RPMI7951 (cell line): ENCODE results near the gene LRRC28. TPM values are rescaled to one million over a fixed set of nuclear protein-coding genes. Genes with fewer than 3 reads are reported as not detected.
"Not testable (repeated sequence)": the region's sequence is repeated elsewhere in the genome, so short reads cannot be mapped to it uniquely, and the experiment has no call there.

ENCODE experiments used
- DNase-seq: peaks from one replicate; pipeline ENCODE4 v3.0.0-alpha.2; 2012; ENCODE audit warnings: low read depth
- total RNA-seq: library from RNA; depleted of rRNA; stranded (reverse); fragments of >200 nt; shearing (Covaris generic); gene quantifications from 2 replicates; pipeline ENCODE4 v1.2.3, GENCODE V29; 2014; rRNA removed

Gene LRRC28
- 32.9 and 41.8 TPM in 2 replicates for total RNA-seq

- peak; percentile 99 for DNase-seq
Measured at GRCh38 chr15:99250857-99251841, at the start of gene LRRC28. Gene LRRC28, plus strand, starts transcription at chr15:99251481. Its CDS starts 4,477 bp downstream, at chr15:99255958.

DNA sequence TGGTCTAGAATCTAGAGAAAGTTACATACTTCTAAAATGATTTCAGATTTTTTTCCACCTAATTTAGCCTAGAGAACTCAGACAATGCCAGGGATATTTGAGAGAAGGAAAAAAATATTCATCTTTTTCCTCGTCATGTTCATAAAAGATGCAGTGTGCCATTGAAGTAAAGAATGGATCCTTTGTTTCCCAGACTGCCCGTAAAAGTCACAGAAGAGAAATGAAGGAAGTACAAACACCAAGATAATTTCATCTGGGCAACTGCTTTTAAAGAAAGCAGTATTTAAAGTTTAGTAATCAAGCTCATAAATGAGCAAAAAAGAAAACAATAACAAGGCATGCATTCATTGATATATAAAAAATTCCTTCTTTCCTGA is 49.1 kb upstream of the LRRC28 start:
- DNase-seq = peak; percentile 26

GRCh38 chr15:99207672-99208071 is 43.6 kb upstream of the LRRC28 start:
- no peak for DNase-seq

DNA sequence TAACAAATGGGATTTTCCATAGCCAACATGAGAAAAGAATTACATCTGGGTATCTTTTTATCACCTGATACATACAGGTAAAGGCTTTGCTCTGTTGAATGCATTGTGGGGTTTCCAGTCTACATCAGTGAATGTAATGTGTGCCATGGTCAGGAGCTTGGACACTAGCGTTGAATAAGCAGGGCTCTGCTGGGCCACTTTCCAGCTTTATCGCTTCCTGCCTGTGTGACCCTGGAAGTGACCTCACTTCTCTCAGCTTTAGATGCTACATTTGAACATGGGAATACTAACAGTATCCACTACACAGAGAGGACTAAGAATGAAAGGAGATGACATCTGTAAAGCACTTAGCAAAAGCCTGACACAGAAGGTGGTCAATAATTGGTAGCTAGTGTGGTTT is 42.0 kb upstream of the LRRC28 start:
- DNase-seq = no peak

DNA sequence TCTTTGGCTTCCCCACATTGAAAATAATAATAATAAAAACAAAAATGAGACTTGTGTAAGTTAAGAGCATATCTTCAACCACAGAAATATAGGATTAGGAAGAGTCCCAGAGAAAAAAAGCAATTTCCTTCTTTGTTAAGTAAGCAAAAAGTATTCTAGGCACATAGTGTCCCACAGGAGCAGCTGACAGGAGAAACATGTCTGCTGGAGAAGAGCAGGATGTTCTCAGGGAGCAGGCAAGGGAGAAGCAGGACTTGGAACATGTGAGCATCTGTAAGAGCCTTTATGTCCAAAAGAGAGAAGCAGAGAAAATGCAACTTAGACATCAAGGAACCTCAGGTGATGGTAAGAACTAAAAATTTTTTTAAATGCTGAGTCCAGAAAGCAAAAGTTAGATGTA is 40.9 kb upstream of the LRRC28 start:
- DNase-seq = no peak

- DNase-seq = peak; percentile 38
Measured at GRCh38 chr15:99211926-99212325, 39.4 kb upstream of the LRRC28 start.

DNA sequence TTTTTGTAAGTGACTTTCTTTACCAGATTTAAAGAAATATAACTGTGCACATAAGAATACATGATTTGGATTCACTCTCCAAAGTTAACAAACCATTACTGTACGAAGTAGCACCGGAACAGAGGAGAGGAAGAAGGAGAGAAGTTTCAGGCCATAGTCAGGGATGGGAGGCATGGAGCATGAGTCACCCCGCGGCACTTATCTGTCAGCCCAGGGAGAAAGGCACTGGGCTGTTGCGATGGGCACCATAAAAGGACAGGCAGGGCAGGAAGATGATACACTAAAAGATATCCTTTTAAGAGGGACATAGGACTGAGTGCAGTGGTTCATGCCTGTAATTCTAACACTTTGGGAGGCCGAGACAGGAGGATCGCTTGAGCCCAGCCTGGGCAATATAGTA is 38.9 kb upstream of the LRRC28 start:
- DNase-seq = peak; percentile 88

DNA sequence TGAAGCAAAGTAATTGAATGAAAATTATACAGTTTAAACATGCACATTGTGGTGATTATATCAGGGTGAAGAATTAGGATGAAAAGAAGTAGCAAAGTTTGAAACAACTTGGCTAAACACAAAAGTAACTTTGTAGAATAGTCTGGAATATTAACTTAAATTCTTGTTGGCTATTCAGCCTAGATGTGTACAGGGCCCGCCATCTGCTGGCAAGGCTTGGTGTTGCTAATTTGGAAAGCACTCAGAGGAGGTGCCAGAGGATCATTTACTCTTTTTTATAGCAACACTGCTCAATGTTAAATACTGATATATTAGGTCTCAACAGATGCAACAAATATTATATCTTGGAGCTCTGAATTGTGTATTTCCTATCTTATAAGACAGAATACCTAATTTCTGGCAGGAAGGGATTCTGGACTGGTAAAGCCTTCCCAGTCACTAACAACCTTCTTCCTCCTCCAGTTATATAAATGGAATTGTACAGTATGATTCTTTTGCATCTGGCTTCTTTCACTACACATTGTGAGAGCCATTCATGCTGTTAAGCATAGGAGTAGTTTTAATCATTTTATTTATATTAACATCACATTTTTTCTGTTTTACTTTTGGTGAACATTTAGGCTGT is 38.0 kb upstream of the LRRC28 start:
- peak; percentile 69 for DNase-seq

- DNase-seq = no peak
Measured at GRCh38 chr15:99224372-99225214, 26.7 kb upstream of the LRRC28 start.

- no peak for DNase-seq
Measured at GRCh38 chr15:99226802-99227201, 24.5 kb upstream of the LRRC28 start.

DNA sequence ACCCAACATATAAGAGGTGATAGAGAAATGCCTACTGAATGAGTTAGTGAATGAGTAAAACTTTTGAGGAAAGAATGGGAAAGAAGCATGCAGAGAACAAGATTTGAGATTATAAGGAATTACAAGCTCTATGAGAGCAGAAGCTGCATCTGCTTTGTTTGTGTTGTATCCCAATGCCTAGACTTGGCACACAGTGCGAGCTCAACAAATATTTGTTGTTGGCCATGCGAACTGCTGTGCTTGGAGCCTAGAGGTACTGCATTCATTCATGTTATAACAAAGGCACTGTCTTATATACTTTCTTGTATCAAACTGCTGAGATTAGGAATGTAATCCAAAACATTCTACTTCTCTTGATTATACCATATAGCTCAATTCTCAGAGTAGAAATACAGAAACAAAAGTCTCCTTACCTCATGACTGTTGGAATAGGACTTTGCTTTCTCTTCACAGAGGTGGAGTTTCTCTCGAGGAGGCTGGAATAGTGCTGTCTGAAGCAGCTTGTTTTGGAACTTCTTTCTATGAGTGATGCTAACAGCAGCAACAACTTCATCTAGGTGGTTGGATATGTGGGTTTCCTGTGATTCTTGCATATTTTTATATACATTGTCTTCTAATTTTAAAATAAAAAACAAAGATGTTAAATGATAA is 23.0 kb upstream of the LRRC28 start:
- DNase-seq = no peak

GRCh38 chr15:99230867-99231266 is 20.4 kb upstream of the LRRC28 start:
- DNase-seq = no peak

GRCh38 chr15:99232740-99233139 is 18.5 kb upstream of the LRRC28 start:
- DNase-seq = no peak

DNA sequence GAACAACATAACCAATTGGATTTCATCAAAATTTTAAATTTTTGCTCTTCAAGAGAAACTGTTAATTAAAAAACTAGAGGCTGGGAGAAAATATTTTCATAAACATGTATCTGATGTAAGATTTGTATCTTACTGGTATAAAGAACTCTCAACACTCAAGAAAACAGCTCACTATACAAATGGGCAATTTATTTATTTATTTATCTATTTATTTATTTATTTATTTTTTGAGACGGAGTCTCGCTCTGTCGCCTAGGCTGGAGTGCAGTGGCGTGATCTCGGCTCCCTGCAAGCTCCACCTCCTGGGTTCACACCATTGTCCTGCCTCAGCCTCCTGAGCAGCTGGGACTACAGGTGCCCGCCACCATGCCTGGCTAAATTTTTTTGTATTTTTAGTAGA is 17.1 kb upstream of the LRRC28 start:
- DNase-seq = not testable (repeated sequence)

DNA sequence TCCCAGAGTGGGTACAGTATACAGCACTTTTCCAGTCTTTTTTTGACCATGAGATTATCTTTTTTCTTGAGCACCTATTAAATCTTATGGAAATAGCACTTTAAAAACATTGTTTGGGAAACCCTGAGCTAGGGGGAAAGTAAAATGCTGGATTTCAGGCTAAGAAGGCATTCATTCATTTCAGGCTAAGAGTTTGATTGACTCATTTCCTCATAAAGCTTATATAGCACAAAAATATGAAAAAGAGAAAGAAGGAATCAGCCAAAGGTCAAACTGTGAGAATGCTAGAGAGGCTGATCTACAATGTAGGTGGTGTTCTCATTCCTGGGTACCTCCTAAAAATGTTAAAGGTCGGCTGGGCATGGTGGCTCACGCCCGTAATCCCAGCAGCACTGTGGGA is 12.4 kb upstream of the LRRC28 start:
- DNase-seq = no peak

GRCh38 chr15:99239545-99240198 is 11.6 kb upstream of the LRRC28 start:
- DNase-seq = peak; percentile 25

GRCh38 chr15:99241752-99242151 is 9.5 kb upstream of the LRRC28 start:
- no peak for DNase-seq

- no peak for DNase-seq
Measured at GRCh38 chr15:99244306-99244705, 7.0 kb upstream of the LRRC28 start.

- DNase-seq = no peak
Measured at GRCh38 chr15:99247062-99247461, 4.2 kb upstream of the LRRC28 start.

DNA sequence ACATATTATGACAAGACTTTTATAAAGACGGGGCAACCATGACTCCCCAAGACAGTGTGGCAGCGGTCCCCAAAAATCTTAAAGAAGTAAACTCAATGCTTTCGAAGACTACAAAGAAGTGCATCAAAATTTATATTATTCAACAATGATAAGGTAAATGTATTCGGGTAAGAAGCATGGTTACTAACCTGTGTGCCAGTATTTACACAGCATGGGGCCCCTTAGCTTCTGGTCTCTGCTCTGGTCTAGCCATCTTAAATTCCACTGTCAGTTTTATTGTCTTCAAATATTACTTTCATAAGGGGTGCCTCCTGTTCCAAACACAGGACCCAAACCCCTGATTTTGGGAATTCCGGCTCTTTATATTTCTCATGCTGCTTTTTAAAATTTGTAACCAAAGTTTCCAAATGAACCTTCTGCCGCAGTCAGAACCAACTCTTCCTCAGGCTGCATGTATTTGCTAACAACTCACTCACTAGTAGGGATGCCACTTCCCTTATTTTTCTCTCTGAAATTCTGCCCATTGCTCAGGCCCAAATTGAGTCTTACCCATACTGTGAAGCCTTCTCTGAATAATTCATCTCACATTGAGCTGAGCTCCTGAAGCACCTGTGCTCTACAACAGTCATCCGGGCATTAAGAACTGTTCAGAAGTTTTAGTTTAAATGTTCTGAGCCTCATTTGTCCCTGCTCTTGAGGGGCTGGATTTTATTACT is 3.1 kb upstream of the LRRC28 start:
- DNase-seq = no peak
